HEK293 (cell line): ENCODE results near the gene CRYBB1.

ENCODE experiments used
- CTCF ChIA-PET: fragments of 350-600 bp; formaldehyde crosslinking; extraction: SDS; loops from one replicate; lab custom pipeline; 2021; ENCODE audit warnings: antibody characterized with exemption; lab: Yijun Ruan, JAX
- POLR2A ChIA-PET: fragments of 300-600 bp; formaldehyde crosslinking; extraction: SDS; loops from one replicate; lab custom pipeline; 2020; ENCODE audit warnings: antibody characterized with exemption, inconsistent platforms; lab: Yijun Ruan, JAX
- H3K27ac ChIP-seq: fragments of 200-500 bp; sonication (Bioruptor generic); 2 replicates; pipeline ENCODE4 v1.5.1; 2014; ENCODE audit warnings: low read depth, low read length, control low read depth, inconsistent platforms; ENCODE audit errors: extremely low read depth
- H3K36me3 ChIP-seq, 2 experiments: fragments of 200-500 bp in 1 of 2; sonication (Bioruptor generic) in 1 of 2; 1 replicate in 1 of 2; 2 replicates in 1 of 2; pipeline ENCODE4 v1.5.1; 2014 to 2017; ENCODE audit warnings: inconsistent platforms in 2 of 2, low read length in 2 of 2; ENCODE audit not compliant: control insufficient read depth in 2 of 2, insufficient read depth in 1 of 2
- H3K4me1 ChIP-seq: fragments of 200-500 bp; sonication (Bioruptor generic); 2 replicates; pipeline ENCODE4 v1.5.1; 2014; ENCODE audit warnings: mild to moderate bottlenecking, low read length, inconsistent platforms; ENCODE audit not compliant: control insufficient read depth, insufficient read depth
- H3K4me3 ChIP-seq: 2 replicates; pipeline ENCODE4 v1.5.1; 2011; ENCODE audit warnings: low read depth, mild to moderate bottlenecking, control low read depth, low read length, moderate library complexity
- H3K9me3 ChIP-seq: fragments of 200-500 bp; sonication (Bioruptor generic); 2 replicates; pipeline ENCODE4 v1.5.1; 2014; ENCODE audit warnings: low read depth, low read length, inconsistent platforms; ENCODE audit not compliant: control insufficient read depth, insufficient read depth
- GLIS1 ChIP-seq: fragments of 450-650 bp; formaldehyde crosslinking; IDR thresholded peaks from 2 replicates; pipeline ENCODE4 v1.5.1; 2016; ENCODE audit warnings: missing biosample characterization, missing genetic modification characterization
- HOXC10 ChIP-seq: sonication (generic); formaldehyde crosslinking; IDR thresholded peaks from 2 replicates; pipeline ENCODE4 v1.8.1; 2023; ENCODE audit warnings: mild to moderate bottlenecking, missing genetic modification reagents
- SP2 ChIP-seq: fragments of 450-650 bp; formaldehyde crosslinking; IDR thresholded peaks from 2 replicates; pipeline ENCODE4 v1.5.1; 2016; ENCODE audit warnings: missing biosample characterization, missing genetic modification characterization
- ZFP3 ChIP-seq: fragments of 450-650 bp; formaldehyde crosslinking; IDR thresholded peaks from 2 replicates; pipeline ENCODE4 v1.5.1; 2016; ENCODE audit warnings: low read depth, missing biosample characterization, missing genetic modification characterization
- ZNF146 ChIP-seq: fragments of 450-650 bp; formaldehyde crosslinking; IDR thresholded peaks from 2 replicates; pipeline ENCODE4 v1.5.1; 2016; ENCODE audit warnings: missing biosample characterization, missing genetic modification characterization
- ZNF274 ChIP-seq, 2 experiments: fragments of 200-500 bp in 1 of 2; fragments of 450-650 bp in 1 of 2; sonication (Bioruptor generic) in 1 of 2; formaldehyde crosslinking in 1 of 2; IDR thresholded peaks; 2 replicates each; pipeline versions ENCODE4 v1.5.1 to v1.6.1; 2014 to 2016; ENCODE audit warnings: borderline replicate concordance in 1 of 2, inconsistent platforms in 1 of 2, low read length in 1 of 2, missing biosample characterization in 1 of 2, missing genetic modification characterization in 1 of 2
- ZNF280D ChIP-seq: fragments of 450-650 bp; formaldehyde crosslinking; IDR thresholded peaks from 2 replicates; pipeline ENCODE4 v1.5.1; 2016; ENCODE audit warnings: missing biosample characterization, missing genetic modification characterization
- ZNF350 ChIP-seq: fragments of 450-650 bp; formaldehyde crosslinking; IDR thresholded peaks from 2 replicates; pipeline ENCODE4 v1.5.0; 2017; ENCODE audit warnings: missing biosample characterization, mild to moderate bottlenecking, missing genetic modification characterization
- ZNF555 ChIP-seq: fragments of 450-650 bp; formaldehyde crosslinking; conservative IDR thresholded peaks from 2 replicates; pipeline ENCODE4 v1.5.1; 2017; ENCODE audit warnings: missing biosample characterization, mild to moderate bottlenecking, missing genetic modification characterization, inconsistent platforms
- ZNF580 ChIP-seq: fragments of 450-650 bp; formaldehyde crosslinking; IDR thresholded peaks from 2 replicates; pipeline ENCODE4 v1.5.1; 2016; ENCODE audit warnings: missing biosample characterization, missing genetic modification characterization
- ZNF623 ChIP-seq: fragments of 450-650 bp; formaldehyde crosslinking; IDR thresholded peaks from 2 replicates; pipeline ENCODE4 v1.5.1; 2016; ENCODE audit warnings: missing biosample characterization, missing genetic modification characterization
- ZNF624 ChIP-seq: fragments of 450-650 bp; formaldehyde crosslinking; IDR thresholded peaks from 2 replicates; pipeline ENCODE4 v1.5.1; 2017; ENCODE audit warnings: missing biosample characterization, missing genetic modification characterization
- ZNF626 ChIP-seq: fragments of 450-650 bp; sonication (Bioruptor Pico); formaldehyde crosslinking; IDR thresholded peaks from 2 replicates; pipeline ENCODE4 v1.5.1; 2018; ENCODE audit warnings: missing biosample characterization, missing genetic modification characterization, inconsistent platforms
- ZNF830 ChIP-seq: fragments of 450-650 bp; IDR thresholded peaks from 2 replicates; pipeline ENCODE4 v1.5.0; 2018; ENCODE audit warnings: missing biosample characterization, missing genetic modification characterization, low read depth, mild to moderate bottlenecking, moderate library complexity
- TF ChIP-seq, protein P1 (sequence below): fragments of 450-650 bp; formaldehyde crosslinking; IDR thresholded peaks from 2 replicates; pipeline ENCODE4 v1.5.1; 2016; ENCODE audit warnings: missing biosample characterization, missing genetic modification characterization
- TF ChIP-seq, protein P2 (sequence below): fragments of 450-650 bp; formaldehyde crosslinking; IDR thresholded peaks from 2 replicates; pipeline ENCODE4 v1.5.1; 2016; ENCODE audit warnings: missing biosample characterization, missing genetic modification characterization

The CRYBB1 gene

GRCh38 chr22:26589367-26589844 lies 28.4 kb downstream of the CRYBB1 start (continued):
- TF ChIP-seq, protein P1, sequence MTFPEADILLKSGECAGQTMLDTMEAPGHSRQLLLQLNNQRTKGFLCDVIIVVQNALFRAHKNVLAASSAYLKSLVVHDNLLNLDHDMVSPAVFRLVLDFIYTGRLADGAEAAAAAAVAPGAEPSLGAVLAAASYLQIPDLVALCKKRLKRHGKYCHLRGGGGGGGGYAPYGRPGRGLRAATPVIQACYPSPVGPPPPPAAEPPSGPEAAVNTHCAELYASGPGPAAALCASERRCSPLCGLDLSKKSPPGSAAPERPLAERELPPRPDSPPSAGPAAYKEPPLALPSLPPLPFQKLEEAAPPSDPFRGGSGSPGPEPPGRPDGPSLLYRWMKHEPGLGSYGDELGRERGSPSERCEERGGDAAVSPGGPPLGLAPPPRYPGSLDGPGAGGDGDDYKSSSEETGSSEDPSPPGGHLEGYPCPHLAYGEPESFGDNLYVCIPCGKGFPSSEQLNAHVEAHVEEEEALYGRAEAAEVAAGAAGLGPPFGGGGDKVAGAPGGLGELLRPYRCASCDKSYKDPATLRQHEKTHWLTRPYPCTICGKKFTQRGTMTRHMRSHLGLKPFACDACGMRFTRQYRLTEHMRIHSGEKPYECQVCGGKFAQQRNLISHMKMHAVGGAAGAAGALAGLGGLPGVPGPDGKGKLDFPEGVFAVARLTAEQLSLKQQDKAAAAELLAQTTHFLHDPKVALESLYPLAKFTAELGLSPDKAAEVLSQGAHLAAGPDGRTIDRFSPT (tag by site-specific recombination): no peak
- TF ChIP-seq SP2 (tag by site-specific recombination): peak; percentile 28; the same call in 1 of the 2 replicates
- TF ChIP-seq, all 188 proteins: peak for 12

DNA sequence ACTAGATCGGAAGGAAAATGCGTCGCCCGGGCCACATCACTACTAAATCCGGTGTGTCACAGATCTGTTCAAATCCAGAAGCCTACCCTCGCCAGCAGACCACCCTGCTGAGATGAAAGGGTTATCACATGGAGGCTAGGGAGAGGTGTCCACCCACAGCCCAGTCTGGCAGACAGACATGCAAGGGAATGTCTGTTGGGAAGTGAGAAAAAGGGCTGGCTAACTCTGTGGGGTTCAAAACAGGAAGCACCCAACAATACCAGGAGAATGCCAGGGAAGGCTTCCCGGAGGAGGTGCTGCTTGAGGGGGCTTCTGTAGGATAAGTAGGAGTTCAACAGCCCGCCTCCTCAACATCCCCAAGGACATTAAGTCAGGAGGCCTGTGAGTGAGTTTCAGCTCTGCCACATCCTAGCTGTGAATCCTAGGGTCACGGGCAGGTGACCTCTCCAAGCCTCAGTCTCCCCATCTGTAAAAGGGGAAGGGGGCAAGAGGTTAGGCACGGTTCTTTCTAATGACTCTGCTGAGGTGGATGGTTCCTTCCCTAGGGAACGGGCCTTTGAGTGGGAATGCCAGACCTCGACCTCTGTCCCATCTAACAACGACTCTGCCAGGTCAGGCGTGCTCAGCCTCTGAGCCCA lies 29.0 kb downstream of the CRYBB1 start:
- ChIA-PET POLR2A (interaction anchor here (1.3 kb wide), 1 partner anchor 105 kb away, joined by 6 read pairs; the partner anchor contains the start of genes HPS4 and SRRD), CTCF (interaction anchor here (1.2 kb wide), 1 partner anchor 224 kb away, joined by 3 read pairs; no protein-coding TSS in a partner anchor)
- Histone ChIP-seq H3K36me3 (no peaks in the 10 kb centered on the region), H3K4me3 (peak overlapping the region; percentile 73), H3K27ac (no peak overlapping the region), H3K9me3 (no peaks in the 10 kb centered on the region), H3K4me1 (no peaks in the 10 kb centered on the region)
- no peak for TF ChIP-seq ZNF555 (tag by site-specific recombination)
- peak; percentile 90 for TF ChIP-seq ZFP3

DNA sequence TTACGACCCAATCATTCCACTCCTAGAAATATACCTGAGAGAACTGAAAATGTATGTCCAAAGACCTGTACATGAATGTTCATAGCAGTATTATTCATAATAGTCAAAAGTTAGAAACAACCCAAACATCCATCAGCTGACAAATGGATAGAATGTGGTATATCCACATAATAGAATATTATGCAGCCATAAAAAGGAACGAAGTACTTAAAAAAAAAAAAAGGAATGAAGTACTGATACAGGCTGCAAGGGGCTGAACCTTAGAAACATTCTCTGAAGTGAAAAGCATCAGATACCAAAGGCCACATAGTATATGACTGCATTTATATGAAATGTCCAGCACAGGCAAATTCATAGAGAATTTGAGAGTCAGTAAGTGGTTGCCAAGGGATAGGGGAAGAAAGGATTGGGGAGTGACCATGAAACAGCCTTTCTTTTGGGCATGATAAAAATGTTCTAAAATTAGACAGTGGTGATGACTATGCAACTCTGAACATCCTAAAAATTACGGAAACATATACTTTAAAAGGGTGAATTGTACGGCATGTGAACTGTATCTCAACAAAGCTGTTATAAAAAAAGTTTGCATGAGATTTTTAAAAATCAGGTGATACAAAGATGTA lies 29.7 kb downstream of the CRYBB1 start:
- no peak overlapping the region for H3K27ac ChIP-seq
- H3K4me3 ChIP-seq: no peak overlapping the region
- no peaks in the 10 kb centered on the region for H3K36me3 ChIP-seq
- CTCF ChIA-PET: interaction anchor here (0.7 to 1.2 kb wide), 2 partner anchors 131 to 223 kb away, joined by 3 read pairs; no protein-coding TSS in a partner anchor
- no peaks in the 10 kb centered on the region for H3K9me3 ChIP-seq
- POLR2A ChIA-PET: no interaction called here
- TF ChIP-seq GLIS1 (no peak), ZNF623 (tag by site-specific recombination) (no peak), ZNF580 (tag by site-specific recombination) (peak; percentile 51; the same call in 1 of the 2 replicates), ZNF280D (0 out of 2 replicates have a peak, but pooled peaks have one; percentile 45), ZNF830 (tag by site-specific recombination) (no peak), ZNF624 (no peak), ZNF555 (tag by site-specific recombination) (no peak), HOXC10 (CRISPR knock-in tag) (no peak), ZNF626 (tag by site-specific recombination) (no peak), ZNF350 (tag by site-specific recombination) (no peak), ZNF274 (IDR thresholded peaks at IDR 0.05; ENCODE audit: low read length) (no peak), ZNF274 (tag by site-specific recombination; IDR thresholded peaks at IDR 0.05; ENCODE audit: borderline replicate concordance) (no peak), ZNF146 (tag by site-specific recombination) (peak; percentile 93)
- TF ChIP-seq, protein P2, sequence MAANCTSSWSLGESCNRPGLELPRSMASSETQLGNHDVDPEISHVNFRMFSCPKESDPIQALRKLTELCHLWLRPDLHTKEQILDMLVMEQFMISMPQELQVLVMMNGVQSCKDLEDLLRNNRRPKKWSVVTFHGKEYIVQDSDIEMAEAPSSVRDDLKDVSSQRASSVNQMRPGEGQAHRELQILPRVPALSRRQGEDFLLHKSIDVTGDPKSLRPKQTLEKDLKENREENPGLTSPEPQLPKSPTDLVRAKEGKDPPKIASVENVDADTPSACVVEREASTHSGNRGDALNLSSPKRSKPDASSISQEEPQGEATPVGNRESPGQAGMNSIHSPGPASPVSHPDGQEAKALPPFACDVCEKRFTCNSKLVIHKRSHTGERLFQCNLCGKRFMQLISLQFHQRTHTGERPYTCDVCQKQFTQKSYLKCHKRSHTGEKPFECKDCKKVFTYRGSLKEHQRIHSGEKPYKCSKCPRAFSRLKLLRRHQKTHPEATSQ (tag by site-specific recombination): no peak
- TF ChIP-seq, all 188 proteins: peak for 3
- no peaks in the 10 kb centered on the region for H3K4me1 ChIP-seq
